ENCODE measurements around the gene PLIN3. TPM values are rescaled to one million over a fixed set of nuclear protein-coding genes. Genes with fewer than 3 reads are reported as not detected.
"Not testable (repeated sequence)": the region's sequence is repeated elsewhere in the genome, so short reads cannot be mapped to it uniquely, and the experiment has no call there.

The PLIN3 gene
- total RNA-seq, 1 donor from 2014 or later: 36.2 TPM

- intact Hi-C loops (cut with micrococcal nuclease): loop anchor here (1.0 kb wide), 1 partner anchor 42 kb away; no protein-coding TSS in a partner anchor
These were observed 15.7 kb downstream of the PLIN3 start for GRCh38 chr19:4851551-4852290.

GRCh38 chr19:4849019-4849418 lies 18.4 kb downstream of the PLIN3 start:
- intact Hi-C loops (cut with micrococcal nuclease): no loop called here

GRCh38 chr19:4847190-4847973 lies 20.1 kb downstream of the PLIN3 start:
- intact Hi-C loops (cut with micrococcal nuclease): no loop called here

- intact Hi-C loops (cut with micrococcal nuclease): not testable (repeated sequence)
These were observed 21.5 kb downstream of the PLIN3 start for GRCh38 chr19:4845975-4846374.

- intact Hi-C loops (cut with micrococcal nuclease): no loop called here
These were observed 22.9 kb downstream of the PLIN3 start for GRCh38 chr19:4844348-4845179.

- intact Hi-C loops (cut with micrococcal nuclease): no loop called here
These were observed 23.9 kb downstream of the PLIN3 start for GRCh38 chr19:4843647-4843965.

- intact Hi-C loops (cut with micrococcal nuclease): no loop called here
These were observed 28.3 kb downstream of the PLIN3 start for GRCh38 chr19:4839192-4839591.

GRCh38 chr19:4832776-4833175 lies 34.7 kb downstream of the PLIN3 start:
- intact Hi-C loops (cut with micrococcal nuclease): loop anchor here (5.0 kb wide), 2 partner anchors 35 to 80 kb away; partner anchors contain the start of gene PLIN3

GRCh38 chr19:4831979-4832340 lies 35.5 kb downstream of the PLIN3 start:
- intact Hi-C loops (cut with micrococcal nuclease): loop anchor here (1.0 to 5.0 kb wide), 4 partner anchors 17 to 80 kb away; partner anchors contain the start of genes FEM1A and PLIN3

GRCh38 chr19:4831304-4831978 lies 36.0 kb downstream of the PLIN3 start, which contains the start of gene TICAM1:
TICAM1 (minus strand) TSS chr19:4831712; CDS start chr19:4818377, 13,335 bp downstream.
- intact Hi-C loops (cut with micrococcal nuclease): loop anchor here (1.0 to 5.0 kb wide), 4 partner anchors 16 to 81 kb away; partner anchors contain the start of genes FEM1A and PLIN3

GRCh38 chr19:4830768-4831265 lies 36.6 kb downstream of the PLIN3 start:
- intact Hi-C loops (cut with micrococcal nuclease): loop anchor here (1.0 to 5.0 kb wide), 4 partner anchors 16 to 81 kb away; partner anchors contain the start of genes FEM1A and PLIN3

GRCh38 chr19:4830332-4830731 lies 37.1 kb downstream of the PLIN3 start:
- intact Hi-C loops (cut with micrococcal nuclease): loop anchor here (5.0 kb wide), 2 partner anchors 37 to 82 kb away; partner anchors contain the start of gene PLIN3

- intact Hi-C loops (cut with micrococcal nuclease): no loop called here
These were observed 38.3 kb downstream of the PLIN3 start for GRCh38 chr19:4829001-4829712.

GRCh38 chr19:4823577-4823976 lies 43.9 kb downstream of the PLIN3 start:
- intact Hi-C loops (cut with micrococcal nuclease): no loop called here

- intact Hi-C loops (cut with micrococcal nuclease): not testable (repeated sequence)
These were observed 45.1 kb downstream of the PLIN3 start for GRCh38 chr19:4822354-4822753.

GRCh38 chr19:4821265-4821664 lies 46.2 kb downstream of the PLIN3 start:
- intact Hi-C loops (cut with micrococcal nuclease): no loop called here

GRCh38 chr19:4817467-4818277 lies 49.8 kb downstream of the PLIN3 start:
- intact Hi-C loops (cut with micrococcal nuclease): no loop called here

GRCh38 chr19:4816950-4817278 lies 50.6 kb downstream of the PLIN3 start:
- intact Hi-C loops (cut with micrococcal nuclease): no loop called here

Data from T-helper 1 cell treated with Interleukin-12 subunit alpha and Interleukin-12 subunit beta and Interleukin-4 antibody, amounts not matched to agents 30 ng/mL and 1 ng/mL, for 36 hours (primary cell).